ENCODE data around the gene CYP26A1.
"Not testable (repeated sequence)": the region's sequence is repeated elsewhere in the genome, so short reads cannot be mapped to it uniquely, and the experiment has no call there.

Gene CYP26A1

DNA sequence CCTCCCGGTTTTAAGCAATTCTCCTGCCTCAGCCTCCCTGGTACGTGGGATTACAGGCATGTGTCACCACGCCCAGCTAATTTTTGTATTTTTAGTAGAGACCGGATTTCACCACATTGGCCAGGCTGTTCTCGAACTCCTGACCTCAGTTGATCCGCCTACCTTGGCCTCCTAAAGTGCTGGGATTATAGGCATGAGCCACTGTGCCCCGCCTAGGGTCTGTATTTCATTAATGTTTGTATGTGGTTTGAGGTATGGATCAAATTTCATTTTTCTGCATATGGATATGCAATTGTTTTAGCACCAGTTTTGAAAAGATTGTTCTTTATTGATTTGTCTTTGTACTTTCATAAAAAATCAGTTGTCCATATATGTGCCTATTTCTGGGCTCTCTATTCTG lies 26.0 kb downstream of the CYP26A1 start:
- DNase-seq (ENCODE audit: low read depth), result no peak
- no peak for TF ChIP-seq CTCF (conservative IDR thresholded peaks at IDR 0.05; ENCODE audit: low read depth, low read length)
- H3K4me3 ChIP-seq (ENCODE audit: low read depth, low read length), result no peak overlapping the region

GRCh38 chr10:93101148-93101547 lies 27.5 kb downstream of the CYP26A1 start:
- H3K4me3 ChIP-seq (ENCODE audit: low read depth, low read length); DNase-seq (ENCODE audit: low read depth): not testable (repeated sequence)

GRCh38 chr10:93103953-93104352 lies 30.3 kb downstream of the CYP26A1 start:
- DNase-seq (ENCODE audit: low read depth), result no peak
- TF ChIP-seq CTCF (conservative IDR thresholded peaks at IDR 0.05; ENCODE audit: low read depth, low read length), result no peak
- no peak overlapping the region for H3K4me3 ChIP-seq (ENCODE audit: low read depth, low read length)

- peak; percentile 98 for DNase-seq (ENCODE audit: low read depth)
- no peak overlapping the region for H3K4me3 ChIP-seq (ENCODE audit: low read depth, low read length)
- no peak for TF ChIP-seq CTCF (conservative IDR thresholded peaks at IDR 0.05; ENCODE audit: low read depth, low read length)
These were observed 33.0 kb downstream of the CYP26A1 start for GRCh38 chr10:93106631-93107072.

GRCh38 chr10:93110472-93111146 lies 36.9 kb downstream of the CYP26A1 start:
- no peak for TF ChIP-seq CTCF (conservative IDR thresholded peaks at IDR 0.05; ENCODE audit: low read depth, low read length)
- no peak overlapping the region for H3K4me3 ChIP-seq (ENCODE audit: low read depth, low read length)
- DNase-seq (ENCODE audit: low read depth), result no peak

DNA sequence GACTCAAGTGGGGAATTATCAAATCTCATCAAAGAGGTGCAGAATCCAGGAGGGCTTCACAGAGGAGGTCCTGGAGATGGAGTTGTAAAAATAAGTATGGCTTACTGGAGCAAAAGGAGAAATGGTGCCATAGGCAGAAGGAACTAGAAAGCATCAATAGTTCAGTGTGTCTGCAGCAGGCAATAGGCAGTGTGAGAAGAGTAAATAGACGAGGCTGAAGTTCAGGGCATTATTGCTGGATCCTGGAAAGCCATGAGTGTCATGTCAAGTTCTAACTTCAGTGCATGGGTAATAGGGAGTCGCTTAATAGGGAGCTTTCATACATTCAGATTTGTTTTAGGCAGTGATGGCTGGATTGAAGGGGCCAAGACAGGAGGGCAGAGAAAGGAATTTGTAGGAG lies 39.3 kb downstream of the CYP26A1 start:
- no peak overlapping the region for H3K4me3 ChIP-seq (ENCODE audit: low read depth, low read length)
- no peak for TF ChIP-seq CTCF (conservative IDR thresholded peaks at IDR 0.05; ENCODE audit: low read depth, low read length)
- no peak for DNase-seq (ENCODE audit: low read depth)

DNA sequence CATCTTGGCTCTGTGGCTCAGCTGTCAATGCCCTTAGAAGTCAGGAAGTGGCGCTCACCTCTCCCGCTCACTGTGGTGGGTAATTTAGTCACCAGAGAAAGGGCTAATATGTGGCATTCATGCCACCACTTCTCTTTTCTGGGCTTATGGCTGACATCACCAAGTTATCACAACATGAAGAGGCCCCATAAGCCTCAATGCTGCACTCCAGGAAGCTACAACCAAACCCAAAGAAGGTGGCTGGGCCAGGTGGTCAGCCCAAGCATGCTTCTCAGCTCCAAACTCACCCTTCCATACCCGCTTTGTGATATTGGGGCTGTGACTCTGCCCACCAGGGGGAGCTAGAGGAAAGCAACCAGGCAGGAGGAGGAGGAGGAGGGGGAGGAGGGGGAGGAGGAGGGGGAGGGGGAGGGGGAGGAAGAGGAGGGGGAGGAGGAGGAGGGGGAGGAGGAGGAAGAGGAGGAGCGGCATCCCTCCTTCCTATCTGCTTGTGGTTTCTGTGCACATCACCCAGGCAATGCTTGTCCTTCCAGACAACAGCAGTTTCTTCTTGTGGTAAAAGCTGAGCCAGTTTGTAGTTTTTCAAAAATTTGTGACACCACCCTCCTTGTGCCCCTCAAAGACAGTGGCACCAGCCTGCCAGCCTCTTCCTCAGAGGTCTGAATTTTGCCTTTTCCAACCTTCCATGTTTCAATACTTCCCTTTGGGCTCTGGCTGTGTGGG lies 42.1 kb downstream of the CYP26A1 start:
- TF ChIP-seq CTCF (conservative IDR thresholded peaks at IDR 0.05; ENCODE audit: low read depth, low read length), result peak; percentile 69
- H3K4me3 ChIP-seq (ENCODE audit: low read depth, low read length), result no peak overlapping the region
- DNase-seq (ENCODE audit: low read depth), result peak; percentile 59

Data from choroid plexus epithelial cell (primary cell).